Stomach (tissue), 9 donors: ENCODE results near the gene TTC7B. TPM values are rescaled to one million over a fixed set of nuclear protein-coding genes. Genes with fewer than 3 reads are reported as not detected.

ENCODE experiments used
- DNase-seq, 2 donors: peaks; one replicate each; pipeline versions ENCODE4 v3.0.0 to v3.0.0-alpha.2; 2013 to 2019
- H3K27ac ChIP-seq, 5 donors: fragments of 200-600 bp in 4 of 5; sonication (generic) in 4 of 5; one replicate each; pipeline ENCODE4 v1.5.1; 2013 to 2019; ENCODE audit warnings: mild to moderate bottlenecking in 1 of 5, moderate library complexity in 1 of 5
- H3K27me3 ChIP-seq, 3 donors: fragments of 200-600 bp; sonication (generic); one replicate each; pipeline ENCODE4 v1.5.1; 2017 to 2019; ENCODE audit warnings: mixed run types in 1 of 3
- H3K36me3 ChIP-seq, 4 donors: fragments of 200-600 bp; sonication (generic); 1 replicate in 3 of 4; 2 replicates in 1 of 4; pipeline ENCODE4 v1.5.1; 2016 to 2019
- H3K4me1 ChIP-seq, 4 donors: fragments of 200-600 bp; sonication (generic); one replicate each; pipeline ENCODE4 v1.5.1; 2016 to 2019
- H3K4me3 ChIP-seq, 4 donors: fragments of 200-600 bp; sonication (generic) in 3 of 4; one replicate each; pipeline ENCODE4 v1.5.1; 2016 to 2019; ENCODE audit warnings: mild to moderate bottlenecking in 1 of 4
- H3K9me3 ChIP-seq, 4 donors: fragments of 200-600 bp; sonication (generic); one replicate each; pipeline ENCODE4 v1.5.1; 2016 to 2019
- EP300 ChIP-seq: sonication (generic); formaldehyde crosslinking; IDR thresholded peaks from one replicate; pipeline ENCODE4 v1.6.1; 2017; ENCODE audit warnings: antibody characterized with exemption
- POLR2A ChIP-seq, 4 donors: fragments of 450-650 bp; IDR thresholded peaks; one replicate each; pipeline ENCODE4 v1.6.1; 2016; ENCODE audit warnings: antibody characterized with exemption in 4 of 4, control low read depth in 2 of 4, mild to moderate bottlenecking in 1 of 4, moderate library complexity in 1 of 4
- POLR2AphosphoS5 ChIP-seq, 3 donors: sonication (generic); formaldehyde crosslinking; IDR thresholded peaks; one replicate each; pipeline ENCODE4 v1.6.1; 2016; ENCODE audit warnings: antibody characterized with exemption in 3 of 3
- WGBS, 5 donors: extraction: QIAGEN DNeasy Blood & Tissue Kit in 3 of 5; methylation state at CpG; one replicate each; pipeline versions ENCODE4 v1.1.5 to v1.1.7; 2013 to 2018; 5-methylcytosine and 5-hydroxymethylcytosine counted together
- intact Hi-C: fragments of 100-400 bp; cut with DNase I; formaldehyde crosslinking; loops from one replicate; pipeline ENCODE4 v1.15.1; 2023; ENCODE audit warnings: low total_unique reads
- polyA plus RNA-seq, 3 donors: library from polyadenylated mRNA; stranded (reverse); fragments of 200-250 nt; gene quantifications; one replicate each; pipeline ENCODE4 v1.2.3, GENCODE V29; 2013
- total RNA-seq, 5 donors: library from RNA; depleted of rRNA; stranded (reverse); fragments of >200 nt; gene quantifications; one replicate each; pipeline versions ENCODE4 v1.1.0 to v1.2.3, GENCODE V29; 2014 to 2016
- TF ChIP-seq, protein P1 (sequence below), 7 experiments: fragments of 450-650 bp in 4 of 7; fragments of 200-600 bp in 3 of 7; sonication (generic) in 3 of 7; IDR thresholded peaks; one replicate each; pipeline ENCODE4 v1.5.1; 2016 to 2019; ENCODE audit warnings: antibody characterized with exemption in 7 of 7, control low read depth in 2 of 7, mild to moderate bottlenecking in 1 of 7
- donor health status: healthy with polysubstance abuse.
- donor health status: Bipolar disorder and iron deficiency.
- donor health status: healthy.

Gene TTC7B
- total and polyA plus RNA-seq, 8 donors, result 6.8 to 110 (median 17.7) TPM

DNA sequence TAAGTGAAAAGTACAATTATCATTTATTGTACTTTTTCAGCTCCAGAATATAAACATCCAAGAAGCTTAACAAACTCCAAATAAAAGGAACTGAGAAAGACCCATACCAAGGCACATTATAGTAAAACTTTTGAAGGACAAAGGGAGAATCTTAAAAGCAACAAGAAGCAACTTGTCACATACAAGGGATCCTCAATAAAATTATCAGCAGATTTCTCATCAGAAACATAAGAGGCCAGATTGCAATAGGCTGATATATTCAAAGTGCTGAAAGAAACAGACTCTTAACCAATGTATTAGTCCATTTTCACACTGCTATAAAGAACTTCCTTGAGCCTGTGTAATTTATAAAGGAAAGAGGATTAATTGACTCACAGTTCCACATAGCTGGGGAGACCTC lies 48.3 kb downstream of the TTC7B start:
- intact Hi-C loops, result no loop called here

DNA sequence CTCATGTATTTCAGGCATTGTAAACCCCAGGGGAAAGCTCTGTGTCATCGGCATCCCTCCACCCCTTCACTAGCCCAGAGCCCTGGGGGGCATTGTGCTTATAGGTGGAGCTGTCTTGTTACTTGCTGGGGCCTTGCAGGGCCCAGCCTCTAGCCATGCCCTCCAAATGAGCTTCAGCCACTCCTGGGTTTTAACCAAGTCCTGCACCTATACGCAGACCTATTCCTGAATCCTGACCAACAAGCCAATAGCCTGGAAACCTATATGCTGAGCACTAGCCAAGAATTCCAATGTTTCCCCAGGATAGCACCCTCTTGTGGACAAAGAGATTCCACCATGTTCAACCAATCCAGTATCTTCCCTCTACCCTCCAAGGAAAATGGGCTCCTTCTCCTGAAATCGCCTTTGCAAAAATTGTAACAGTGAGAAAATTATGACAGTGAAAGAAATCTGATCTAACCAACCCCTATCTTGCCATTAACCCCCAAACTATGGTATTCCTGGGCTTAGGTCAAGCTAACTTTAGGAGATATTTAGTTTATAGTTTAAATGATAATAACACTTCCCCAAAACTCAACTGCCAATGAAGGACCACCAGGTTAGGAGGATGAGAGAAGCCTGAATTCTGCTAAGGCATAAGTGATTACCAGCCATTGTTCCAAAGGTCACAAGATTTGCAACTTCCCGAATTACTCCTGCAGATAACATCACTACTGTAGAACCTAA lies 55.5 kb downstream of the TTC7B start:
- Histone ChIP-seq H3K27me3 (no peaks in the 10 kb centered on the region), H3K36me3 (peaks cover 0 to 6% (median 0%) of the 10 kb centered on the region in 4 donors), H3K9me3 (peaks cover 0 to 15% (median 6%) of the 10 kb centered on the region in 4 donors), H3K4me3 (no peak overlapping the region), H3K27ac (peak overlapping the region in 2 of 5 donors; percentile 91 to 93), H3K4me1 (peaks cover 11 to 38% (median 24%) of the 10 kb centered on the region in 4 donors)
- DNase-seq, result peak in 1 of 2 donors; percentile 36
- intact Hi-C loops, result no loop called here
- no peak for TF ChIP-seq EP300
- no peak for TF ChIP-seq POLR2A (IDR thresholded peaks at IDR 0.05)
- TF ChIP-seq, protein P1, sequence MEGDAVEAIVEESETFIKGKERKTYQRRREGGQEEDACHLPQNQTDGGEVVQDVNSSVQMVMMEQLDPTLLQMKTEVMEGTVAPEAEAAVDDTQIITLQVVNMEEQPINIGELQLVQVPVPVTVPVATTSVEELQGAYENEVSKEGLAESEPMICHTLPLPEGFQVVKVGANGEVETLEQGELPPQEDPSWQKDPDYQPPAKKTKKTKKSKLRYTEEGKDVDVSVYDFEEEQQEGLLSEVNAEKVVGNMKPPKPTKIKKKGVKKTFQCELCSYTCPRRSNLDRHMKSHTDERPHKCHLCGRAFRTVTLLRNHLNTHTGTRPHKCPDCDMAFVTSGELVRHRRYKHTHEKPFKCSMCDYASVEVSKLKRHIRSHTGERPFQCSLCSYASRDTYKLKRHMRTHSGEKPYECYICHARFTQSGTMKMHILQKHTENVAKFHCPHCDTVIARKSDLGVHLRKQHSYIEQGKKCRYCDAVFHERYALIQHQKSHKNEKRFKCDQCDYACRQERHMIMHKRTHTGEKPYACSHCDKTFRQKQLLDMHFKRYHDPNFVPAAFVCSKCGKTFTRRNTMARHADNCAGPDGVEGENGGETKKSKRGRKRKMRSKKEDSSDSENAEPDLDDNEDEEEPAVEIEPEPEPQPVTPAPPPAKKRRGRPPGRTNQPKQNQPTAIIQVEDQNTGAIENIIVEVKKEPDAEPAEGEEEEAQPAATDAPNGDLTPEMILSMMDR (IDR thresholded peaks at IDR 0.05), result peak in 5 of 7 experiments; percentile 25 to 48 (median 45)
- no peak for TF ChIP-seq POLR2AphosphoS5 (IDR thresholded peaks at IDR 0.05)
- WGBS, 5 donors, result 83 to 89% (median 86%) methylated on average over 4 of the region's 4 CpGs

More for the DNA sequence above, 48.3 kb downstream of the TTC7B start:
- Histone ChIP-seq H3K36me3 (peaks cover 3 to 71% (median 35%) of the 10 kb centered on the region in 4 donors), H3K4me3 (no peak overlapping the region), H3K27ac (no peak overlapping the region), H3K27me3 (no peaks in the 10 kb centered on the region), H3K9me3 (peaks cover 6 to 30% (median 21%) of the 10 kb centered on the region in 4 donors), H3K4me1 (no peaks in the 10 kb centered on the region)
- DNase-seq, result no peak
- no peak for TF ChIP-seq POLR2A (IDR thresholded peaks at IDR 0.05)
- no peak for TF ChIP-seq EP300
- TF ChIP-seq, protein P1 (IDR thresholded peaks at IDR 0.05), result no peak
- TF ChIP-seq POLR2AphosphoS5 (IDR thresholded peaks at IDR 0.05), result no peak

DNA sequence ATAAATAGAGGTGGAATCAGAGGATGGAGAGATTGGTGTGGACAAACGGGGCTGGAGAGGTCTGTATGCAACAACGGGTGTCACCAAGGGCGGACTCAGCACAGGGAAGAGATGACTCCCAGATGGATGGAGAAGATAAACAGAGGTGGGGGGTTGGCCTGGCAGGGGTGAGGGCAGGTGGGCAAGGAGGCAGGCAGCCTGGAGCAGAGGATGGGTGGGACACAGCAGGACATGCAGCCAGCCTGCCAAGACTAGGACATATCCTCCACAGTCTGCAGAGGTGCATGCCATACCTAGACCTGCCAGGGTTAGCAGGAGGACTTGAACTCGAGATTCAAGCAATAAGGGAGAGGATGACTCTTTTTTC lies 56.2 kb downstream of the TTC7B start:
- no peak overlapping the region for H3K4me3 ChIP-seq
- H3K36me3 ChIP-seq, result peaks cover 0 to 6% (median 0%) of the 10 kb centered on the region in 4 donors
- peaks cover 11 to 44% (median 24%) of the 10 kb centered on the region in 4 donors for H3K4me1 ChIP-seq
- WGBS, 5 donors, result 50 to 76% (median 62%) methylated on average over 4 of the region's 4 CpGs
- TF ChIP-seq, protein P1 (IDR thresholded peaks at IDR 0.05), result no peak
- TF ChIP-seq POLR2AphosphoS5 (IDR thresholded peaks at IDR 0.05) (no peak), POLR2A (IDR thresholded peaks at IDR 0.05) (no peak), EP300 (no peak)
- intact Hi-C loops, result no loop called here
- H3K27me3 ChIP-seq, result no peaks in the 10 kb centered on the region
- DNase-seq, result no peak
- H3K9me3 ChIP-seq, result peaks cover 0 to 15% (median 6%) of the 10 kb centered on the region in 4 donors
- peak overlapping the region in 3 of 5 donors; percentile 91 to 93 (median 92) for H3K27ac ChIP-seq

DNA sequence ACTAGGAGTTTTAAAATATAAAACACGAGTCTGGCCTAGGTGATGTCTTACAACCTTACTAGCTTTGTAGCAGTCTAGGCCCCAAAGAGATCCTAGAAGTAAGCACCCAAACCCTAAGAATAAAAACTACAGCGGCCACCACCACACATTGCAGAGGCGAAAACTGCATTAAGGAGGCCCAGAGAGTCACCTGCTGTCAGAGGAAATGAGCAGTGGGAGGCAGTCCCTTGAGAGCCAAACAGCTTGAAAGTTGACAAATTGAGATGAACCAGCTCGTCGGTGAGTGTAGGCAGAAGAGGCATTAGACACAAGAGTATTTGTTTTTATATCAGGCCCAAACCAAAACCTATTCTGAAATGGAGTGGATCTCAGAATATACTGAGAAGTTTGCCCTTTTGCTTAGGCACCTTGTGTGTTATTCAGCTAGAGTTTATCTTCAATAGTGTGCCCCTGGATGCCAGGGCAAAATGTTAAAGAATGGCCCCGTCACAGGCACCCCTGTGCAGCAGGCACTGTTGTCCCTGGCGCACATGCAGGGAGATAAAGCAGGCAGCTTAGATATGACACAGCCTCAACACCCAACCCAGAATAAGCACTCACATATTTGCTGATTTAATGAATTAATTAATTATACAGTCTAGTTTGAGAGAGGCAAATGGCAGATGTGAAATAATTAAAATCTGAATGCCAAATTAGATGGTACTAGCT lies 56.7 kb downstream of the TTC7B start:
- peaks cover 0 to 15% (median 6%) of the 10 kb centered on the region in 4 donors for H3K9me3 ChIP-seq
- H3K4me1 ChIP-seq, result peaks cover 11 to 45% (median 24%) of the 10 kb centered on the region in 4 donors
- TF ChIP-seq EP300 (no peak), POLR2AphosphoS5 (IDR thresholded peaks at IDR 0.05) (no peak), POLR2A (IDR thresholded peaks at IDR 0.05) (no peak)
- TF ChIP-seq, protein P1 (IDR thresholded peaks at IDR 0.05), result no peak
- peak overlapping the region in 2 of 4 donors; percentile 43 for H3K4me3 ChIP-seq
- peak; percentile 43 to 45 for DNase-seq
- 47 to 69% (median 51%) methylated on average over 7 of the region's 7 CpGs for WGBS, 5 donors
- H3K36me3 ChIP-seq, result peaks cover 0 to under 1% (median 0%) of the 10 kb centered on the region in 4 donors
- no peaks in the 10 kb centered on the region for H3K27me3 ChIP-seq
- intact Hi-C loops, result no loop called here
- H3K27ac ChIP-seq, result peak overlapping the region in 4 of 5 donors; percentile 90 to 93 (median 92)
